Fibroblast of lung (primary cell): ENCODE results near the gene PLEKHA6.

Experiments
- EZH2 ChIP-seq: IDR thresholded peaks from 2 replicates; pipeline ENCODE4 v1.5.1; 2012; ENCODE audit warnings: low read length, control low read depth, mild to moderate bottlenecking; ENCODE audit errors: missing control alignments
- TF ChIP-seq, protein P1 (sequence below), 2 donors: IDR thresholded peaks in 1 of 2; conservative IDR thresholded peaks in 1 of 2; 1 replicate in 1 of 2; 2 replicates in 1 of 2; pipeline ENCODE4 v1.5.1; 2011 to 2012; ENCODE audit warnings: low read length in 2 of 2, control low read depth in 1 of 2, inconsistent platforms in 1 of 2, low read depth in 1 of 2, mild to moderate bottlenecking in 1 of 2

GRCh38 chr1:204338360-204338759 lies 21.4 kb downstream of the PLEKHA6 start:
- TF ChIP-seq, protein P1, sequence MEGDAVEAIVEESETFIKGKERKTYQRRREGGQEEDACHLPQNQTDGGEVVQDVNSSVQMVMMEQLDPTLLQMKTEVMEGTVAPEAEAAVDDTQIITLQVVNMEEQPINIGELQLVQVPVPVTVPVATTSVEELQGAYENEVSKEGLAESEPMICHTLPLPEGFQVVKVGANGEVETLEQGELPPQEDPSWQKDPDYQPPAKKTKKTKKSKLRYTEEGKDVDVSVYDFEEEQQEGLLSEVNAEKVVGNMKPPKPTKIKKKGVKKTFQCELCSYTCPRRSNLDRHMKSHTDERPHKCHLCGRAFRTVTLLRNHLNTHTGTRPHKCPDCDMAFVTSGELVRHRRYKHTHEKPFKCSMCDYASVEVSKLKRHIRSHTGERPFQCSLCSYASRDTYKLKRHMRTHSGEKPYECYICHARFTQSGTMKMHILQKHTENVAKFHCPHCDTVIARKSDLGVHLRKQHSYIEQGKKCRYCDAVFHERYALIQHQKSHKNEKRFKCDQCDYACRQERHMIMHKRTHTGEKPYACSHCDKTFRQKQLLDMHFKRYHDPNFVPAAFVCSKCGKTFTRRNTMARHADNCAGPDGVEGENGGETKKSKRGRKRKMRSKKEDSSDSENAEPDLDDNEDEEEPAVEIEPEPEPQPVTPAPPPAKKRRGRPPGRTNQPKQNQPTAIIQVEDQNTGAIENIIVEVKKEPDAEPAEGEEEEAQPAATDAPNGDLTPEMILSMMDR (conservative IDR thresholded peaks at IDR 0.05 in 1 of 2, IDR thresholded peaks at IDR 0.05 in 1 of 2; ENCODE audit: low read depth in 1 of 2, low read length in 2 of 2): no peak
- TF ChIP-seq EZH2: no peak
